Measurements from ENCODE around the gene EHD4.

The EHD4 gene

DNA sequence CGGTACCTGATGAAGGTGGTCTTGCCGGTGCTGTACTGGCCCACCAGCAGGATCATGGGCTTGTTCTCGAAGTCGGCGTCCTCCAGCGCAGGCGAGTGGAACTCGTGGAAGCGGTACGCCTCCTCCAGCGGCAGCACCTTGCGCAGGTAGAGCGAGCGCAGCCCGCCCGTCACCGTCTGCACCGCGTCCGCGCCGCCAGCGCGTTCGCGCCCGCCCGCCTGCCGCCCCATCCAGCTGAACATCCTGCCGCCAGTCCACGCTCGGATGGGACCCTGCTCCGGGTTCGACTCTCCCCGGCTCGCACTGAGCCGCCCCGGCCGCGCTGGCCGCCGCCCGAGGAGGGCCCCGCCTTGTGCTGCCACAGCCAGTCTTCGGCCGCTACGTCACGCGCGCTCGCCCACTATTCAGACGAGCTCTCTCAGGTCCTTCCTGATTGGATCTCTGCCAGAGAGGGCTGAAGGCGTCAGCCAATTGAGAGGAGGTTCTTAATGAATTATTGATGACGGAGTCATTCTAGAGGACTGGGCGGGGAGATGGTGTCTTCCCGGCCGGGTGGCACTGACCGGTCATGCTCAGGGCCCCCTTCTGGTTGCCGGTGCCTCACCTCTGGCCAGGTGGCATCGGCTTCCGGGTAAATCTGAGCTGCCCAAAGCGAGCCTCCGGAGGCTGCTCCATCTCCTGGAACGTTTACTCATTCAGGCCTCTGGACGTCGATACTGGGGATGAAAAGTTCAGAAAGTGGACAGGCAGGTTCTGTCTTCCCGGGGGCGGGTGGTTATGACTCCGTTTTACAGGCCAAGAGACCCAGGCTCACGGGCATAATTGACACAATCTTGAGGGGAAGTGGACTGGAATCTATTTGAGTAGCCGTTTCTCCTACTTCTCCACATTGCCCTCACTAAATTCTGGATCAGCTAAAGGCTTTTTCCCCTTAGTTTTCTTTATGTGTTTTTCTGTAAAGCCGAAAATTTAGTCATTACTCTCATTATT lies at the start of gene EHD4:
Gene EHD4, minus strand, starts transcription at position 305 of the 990 bp plus-strand sequence. Its CDS starts 63 bp downstream, at position 242.
- peak within 1 kb of the TSS; percentile 75 for H3K4me3 ChIP-seq (ENCODE audit: low read depth, low read length)
- DNase-seq (ENCODE audit: low read depth), result peak; percentile 99
- TF ChIP-seq, protein P1, sequence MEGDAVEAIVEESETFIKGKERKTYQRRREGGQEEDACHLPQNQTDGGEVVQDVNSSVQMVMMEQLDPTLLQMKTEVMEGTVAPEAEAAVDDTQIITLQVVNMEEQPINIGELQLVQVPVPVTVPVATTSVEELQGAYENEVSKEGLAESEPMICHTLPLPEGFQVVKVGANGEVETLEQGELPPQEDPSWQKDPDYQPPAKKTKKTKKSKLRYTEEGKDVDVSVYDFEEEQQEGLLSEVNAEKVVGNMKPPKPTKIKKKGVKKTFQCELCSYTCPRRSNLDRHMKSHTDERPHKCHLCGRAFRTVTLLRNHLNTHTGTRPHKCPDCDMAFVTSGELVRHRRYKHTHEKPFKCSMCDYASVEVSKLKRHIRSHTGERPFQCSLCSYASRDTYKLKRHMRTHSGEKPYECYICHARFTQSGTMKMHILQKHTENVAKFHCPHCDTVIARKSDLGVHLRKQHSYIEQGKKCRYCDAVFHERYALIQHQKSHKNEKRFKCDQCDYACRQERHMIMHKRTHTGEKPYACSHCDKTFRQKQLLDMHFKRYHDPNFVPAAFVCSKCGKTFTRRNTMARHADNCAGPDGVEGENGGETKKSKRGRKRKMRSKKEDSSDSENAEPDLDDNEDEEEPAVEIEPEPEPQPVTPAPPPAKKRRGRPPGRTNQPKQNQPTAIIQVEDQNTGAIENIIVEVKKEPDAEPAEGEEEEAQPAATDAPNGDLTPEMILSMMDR (conservative IDR thresholded peaks at IDR 0.05; ENCODE audit: low read depth, low read length), result peak; percentile 29

DNA sequence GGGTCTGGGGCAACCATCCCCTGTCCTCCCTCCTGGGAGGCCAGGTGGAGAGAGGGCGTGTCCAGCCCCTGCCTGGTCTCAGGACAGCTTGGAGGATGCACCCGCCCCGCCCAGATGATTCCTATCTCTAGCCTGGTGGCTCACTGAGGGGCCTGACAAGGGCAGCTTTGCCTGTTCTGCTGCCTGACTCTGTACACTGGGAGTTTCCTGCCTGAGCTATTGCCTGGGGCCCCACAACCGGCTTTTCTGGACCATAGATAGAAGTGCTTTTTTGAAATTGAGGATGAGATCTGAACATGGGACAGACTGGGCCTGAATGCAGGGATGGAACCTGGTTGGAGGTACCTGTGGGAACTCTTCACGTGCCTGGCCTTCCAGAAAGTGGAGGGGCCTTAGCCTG lies 49.2 kb upstream of the EHD4 start:
- H3K4me3 ChIP-seq (ENCODE audit: low read depth, low read length), result no peak overlapping the region
- TF ChIP-seq, protein P1 (conservative IDR thresholded peaks at IDR 0.05; ENCODE audit: low read depth, low read length), result no peak
- DNase-seq (ENCODE audit: low read depth), result no peak

DNA sequence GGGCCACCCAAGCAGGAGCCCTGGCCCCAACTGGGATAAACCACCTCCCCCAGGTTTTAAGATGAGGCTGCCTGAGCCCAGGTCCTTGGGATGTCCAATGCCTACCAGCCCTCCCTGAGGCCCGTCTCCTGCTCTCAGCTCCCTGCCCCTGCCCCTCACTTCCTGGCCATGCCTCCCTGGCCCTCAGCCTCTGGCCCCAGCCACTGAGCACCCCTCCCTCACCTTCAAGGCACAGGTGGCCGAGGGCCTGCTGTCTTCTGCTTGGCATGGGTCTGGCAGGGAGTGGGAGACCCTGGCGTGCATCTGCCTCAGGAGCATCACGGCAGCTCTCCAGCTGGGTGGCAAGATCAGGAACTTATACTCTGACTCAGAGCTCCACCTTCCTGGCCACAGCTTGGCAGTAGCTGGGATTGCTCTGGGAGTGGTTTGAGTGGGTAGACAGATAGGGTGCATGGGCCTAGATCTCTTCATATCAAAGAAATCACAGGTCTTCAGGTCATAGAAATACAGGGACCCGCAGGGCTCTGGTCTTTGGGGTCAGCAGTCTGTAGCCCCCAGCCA lies 48.4 kb upstream of the EHD4 start, which contains the start of gene PLA2G4E:
Gene PLA2G4E, minus strand, starts transcription at position 330 of the 561 bp plus-strand sequence. Its CDS starts 12 bp downstream, at position 318.
- no peak for DNase-seq (ENCODE audit: low read depth)
- no peak within 1 kb of the TSS for H3K4me3 ChIP-seq (ENCODE audit: low read depth, low read length)
- TF ChIP-seq, protein P1 (conservative IDR thresholded peaks at IDR 0.05; ENCODE audit: low read depth, low read length), result no peak

DNA sequence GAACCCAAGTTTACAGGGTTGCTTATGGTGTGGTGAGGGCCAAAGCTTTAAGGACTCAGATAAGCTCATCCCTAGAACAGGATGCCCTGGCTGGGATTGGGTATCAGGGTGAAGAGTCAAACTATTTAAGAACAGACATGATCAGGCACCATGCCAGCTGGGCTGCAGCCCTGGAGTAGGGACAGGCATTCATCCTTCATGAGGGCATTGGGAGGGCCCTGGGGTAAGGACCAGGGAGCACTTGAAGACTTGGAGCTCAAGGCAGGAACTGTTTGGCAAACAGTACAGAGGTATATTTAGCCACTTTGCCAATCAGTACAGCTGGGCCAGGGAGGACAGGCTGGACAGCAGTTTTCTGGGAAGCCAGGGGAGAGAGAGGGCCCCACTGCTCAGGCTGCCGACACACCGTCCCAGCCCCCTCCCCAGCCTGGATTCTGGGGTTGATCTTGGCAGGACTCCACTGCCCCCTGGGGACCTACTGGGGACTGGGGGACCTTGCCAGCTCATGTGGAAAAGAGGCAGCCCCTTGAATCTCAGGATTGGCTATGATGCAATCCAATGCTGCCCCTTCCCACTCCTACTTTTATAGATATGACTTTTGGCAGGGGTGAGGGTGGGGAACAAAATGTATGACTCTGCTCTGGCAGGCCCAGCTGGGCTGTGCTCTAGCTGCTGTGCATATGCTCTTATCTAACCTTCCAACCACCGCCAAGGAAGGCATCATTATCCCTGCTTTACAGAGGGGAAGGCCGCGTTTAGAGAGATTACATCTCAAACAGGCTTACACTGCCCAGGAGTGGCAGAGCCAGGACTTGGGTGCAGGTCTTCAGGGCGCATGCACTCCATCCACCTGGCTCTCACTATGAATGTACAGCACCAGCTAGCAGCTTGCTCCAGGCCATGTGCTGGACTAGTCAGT lies 46.2 kb upstream of the EHD4 start:
- TF ChIP-seq, protein P1 (conservative IDR thresholded peaks at IDR 0.05; ENCODE audit: low read depth, low read length), result no peak
- DNase-seq (ENCODE audit: low read depth), result no peak
- H3K4me3 ChIP-seq (ENCODE audit: low read depth, low read length), result no peak overlapping the region

DNA sequence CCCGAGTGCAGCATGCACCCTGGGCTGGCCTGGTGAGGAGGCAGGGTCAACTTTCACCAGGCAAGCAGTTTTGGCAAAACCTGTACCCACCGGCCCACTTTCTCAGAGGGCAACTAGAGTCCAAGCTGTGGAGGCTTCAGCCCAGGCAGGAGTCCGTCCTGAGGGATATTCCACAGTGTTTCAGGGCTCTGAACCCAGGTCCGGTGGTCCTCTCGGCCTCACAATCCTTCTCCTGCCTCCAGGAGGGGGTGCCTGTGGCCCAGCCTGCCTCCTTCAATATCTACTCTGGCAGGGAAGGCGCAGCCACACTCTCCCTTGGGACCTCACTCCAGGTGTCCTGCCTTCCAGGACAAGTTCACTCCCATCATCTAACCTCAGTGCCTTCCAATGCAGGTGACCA lies 44.6 kb upstream of the EHD4 start:
- no peak overlapping the region for H3K4me3 ChIP-seq (ENCODE audit: low read depth, low read length)
- TF ChIP-seq, protein P1 (conservative IDR thresholded peaks at IDR 0.05; ENCODE audit: low read depth, low read length), result no peak
- DNase-seq (ENCODE audit: low read depth), result no peak

DNA sequence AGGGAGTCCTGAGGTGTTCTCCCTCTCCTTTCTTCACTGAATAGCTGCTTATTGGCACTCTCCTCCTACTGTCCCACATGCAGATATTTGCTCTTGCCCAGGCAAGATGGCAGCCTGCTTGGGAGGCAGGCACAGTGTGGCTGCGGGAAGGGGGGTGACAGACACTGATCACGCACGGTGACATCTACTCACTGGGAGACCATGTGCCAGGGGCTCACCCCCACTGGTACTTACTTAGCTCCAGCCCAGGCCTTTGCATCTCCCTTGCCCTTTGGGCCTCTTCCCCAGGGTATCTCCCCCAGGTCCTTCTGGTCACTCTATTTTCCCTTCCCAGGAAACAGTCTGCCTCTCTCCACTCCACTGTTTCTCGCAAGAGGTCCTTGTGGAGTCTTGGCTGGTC lies 42.0 kb upstream of the EHD4 start:
- no peak overlapping the region for H3K4me3 ChIP-seq (ENCODE audit: low read depth, low read length)
- no peak for DNase-seq (ENCODE audit: low read depth)
- TF ChIP-seq, protein P1 (conservative IDR thresholded peaks at IDR 0.05; ENCODE audit: low read depth, low read length), result no peak
